NT2/D1 (cell line): Measurements from ENCODE around the gene NT5DC1.

Experiments used
- SUZ12 ChIP-seq: IDR thresholded peaks from 2 replicates; pipeline ENCODE4 v1.6.1; 2011; ENCODE audit not compliant: insufficient read length, insufficient read depth; ENCODE audit errors: extremely low read depth
- YY1 ChIP-seq: IDR thresholded peaks from 2 replicates; pipeline ENCODE4 v1.6.1; 2011; ENCODE audit not compliant: insufficient read length, insufficient read depth

- no peak for TF ChIP-seq YY1
- no peak for TF ChIP-seq SUZ12
These were observed 64.9 kb downstream of the NT5DC1 start for GRCh38 chr6:116165596-116165995.
